CD4-positive, alpha-beta T cell treated with Interleukin-21 for 1 hour (primary cell): ENCODE data around the gene PPM1H.
"Not testable (repeated sequence)": the region's sequence is repeated elsewhere in the genome, so short reads cannot be mapped to it uniquely, and the experiment has no call there.

Experiments
- DNase-seq: peaks from one replicate; pipeline ENCODE4 v3.0.0-alpha.2; 2020

The PPM1H gene

DNA sequence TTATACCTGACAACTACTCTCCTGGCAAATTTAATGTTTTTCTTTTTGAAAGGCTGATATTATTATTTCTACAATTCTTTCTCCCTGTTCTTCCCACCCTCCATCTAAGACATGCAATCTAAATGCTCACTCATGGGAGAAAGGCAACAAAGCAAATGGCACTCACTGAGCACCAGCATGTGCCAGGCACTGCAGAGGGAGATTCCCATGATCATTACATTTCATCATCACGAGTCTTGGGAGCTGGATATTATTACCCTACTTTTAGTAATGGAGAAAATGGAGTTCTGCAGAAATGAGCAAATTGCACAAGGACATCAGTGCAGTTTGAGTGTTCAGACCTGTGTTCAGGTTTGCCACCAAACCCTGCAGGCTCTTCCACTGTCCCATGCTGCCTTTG is 27.9 kb downstream of the PPM1H start:
- no peak for DNase-seq

DNA sequence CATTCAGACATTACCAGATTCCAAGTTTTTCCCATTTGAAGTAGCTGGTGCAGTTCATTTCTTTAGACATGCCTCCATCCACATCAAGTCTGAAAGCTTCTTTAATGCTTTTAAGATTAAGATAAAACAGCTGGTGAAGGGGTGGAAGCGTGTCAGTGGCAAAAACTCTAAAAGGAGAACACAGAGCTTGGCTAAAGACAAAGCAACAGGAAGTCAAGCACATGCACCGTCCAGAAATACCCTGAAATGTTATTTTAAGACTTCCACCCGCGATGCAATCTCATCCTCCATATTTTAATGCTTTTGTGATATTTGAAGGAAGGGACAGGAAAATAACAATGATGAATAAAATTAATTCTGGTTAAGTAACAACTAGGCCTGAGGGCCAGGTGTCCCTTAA is 31.8 kb downstream of the PPM1H start:
- DNase-seq: no peak

DNA sequence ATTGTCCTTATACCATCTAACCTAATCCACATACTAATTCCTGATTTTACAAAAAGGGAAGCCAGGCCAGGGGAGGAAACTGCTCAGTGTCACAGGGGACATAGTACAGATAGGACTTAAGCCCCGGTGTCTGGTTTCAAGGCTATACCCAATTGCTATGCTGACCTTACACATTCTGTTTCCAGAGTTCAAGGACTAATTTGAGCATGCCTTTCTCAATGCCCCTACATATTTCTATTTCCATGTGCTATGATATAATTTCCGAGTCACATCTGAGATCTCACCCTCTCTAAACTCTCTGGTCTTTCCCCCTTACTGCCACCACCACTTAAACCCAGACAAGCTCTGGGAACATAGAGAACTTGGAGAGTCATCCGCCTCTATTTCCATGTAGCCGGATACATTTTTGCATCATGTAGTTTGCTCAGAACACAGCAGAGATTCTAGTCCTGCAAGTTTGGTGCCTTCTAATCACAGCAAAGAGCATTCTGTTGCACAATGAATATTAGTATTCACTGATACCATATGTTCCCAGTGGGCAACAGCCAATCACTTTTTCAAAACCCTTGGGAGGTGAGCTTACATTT is 34.2 kb downstream of the PPM1H start:
- no peak for DNase-seq

DNA sequence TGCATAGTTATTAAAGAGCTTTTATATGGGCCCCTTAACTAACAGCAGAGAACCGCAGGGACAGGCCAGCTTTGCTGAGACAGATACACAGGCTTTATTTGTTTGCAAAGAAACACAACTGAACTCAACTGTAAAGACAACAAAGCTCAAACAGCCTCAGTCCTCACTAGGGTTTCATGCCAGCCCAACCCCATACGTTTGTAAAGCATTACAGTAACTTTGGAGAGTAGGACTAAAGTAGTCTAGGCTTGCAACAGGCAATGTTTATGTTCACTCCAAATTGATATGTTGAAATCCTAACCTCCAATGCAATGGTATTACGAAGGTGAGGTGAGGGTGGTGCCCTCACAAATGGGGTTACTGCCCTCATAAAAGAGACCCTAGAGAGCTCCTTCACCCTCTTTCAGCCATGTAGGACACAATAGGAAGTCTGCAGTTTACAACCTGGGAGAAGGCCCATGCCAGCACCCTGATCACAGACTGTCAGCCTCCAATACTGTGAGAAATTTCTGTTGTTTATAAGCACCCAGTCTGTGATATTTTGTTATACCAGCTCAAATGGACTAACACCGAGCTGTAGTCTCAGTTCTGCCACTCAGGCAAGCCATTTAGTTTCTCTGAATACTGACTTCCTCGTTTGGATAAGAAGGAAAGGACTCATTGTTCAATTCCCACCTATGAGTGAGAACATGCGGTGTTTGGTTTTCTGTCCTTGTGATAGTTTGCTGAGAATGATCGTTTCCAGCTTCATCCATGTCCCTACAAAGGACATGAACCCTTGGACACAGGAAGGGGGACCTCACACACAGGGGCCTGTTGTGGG is 35.2 kb downstream of the PPM1H start:
- DNase-seq: no peak

DNA sequence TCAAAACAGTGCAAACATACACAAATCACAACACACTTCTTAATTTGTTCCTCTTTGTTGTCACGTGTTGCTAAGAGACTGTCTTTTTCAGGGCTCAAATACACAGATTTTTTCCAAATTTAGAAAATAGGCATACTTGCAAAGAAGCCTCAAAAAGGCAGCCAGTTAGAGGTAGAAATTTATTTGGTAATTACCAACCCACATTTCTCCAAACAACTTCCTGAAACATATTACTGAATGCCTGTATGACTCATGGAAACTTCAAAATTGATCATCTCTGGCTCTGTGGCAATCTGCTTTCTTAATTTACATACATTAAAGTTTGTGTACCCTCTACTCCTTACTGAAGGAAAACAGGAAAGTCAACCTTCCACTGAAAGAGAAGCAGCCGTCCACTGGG is 36.4 kb downstream of the PPM1H start:
- no peak for DNase-seq

DNA sequence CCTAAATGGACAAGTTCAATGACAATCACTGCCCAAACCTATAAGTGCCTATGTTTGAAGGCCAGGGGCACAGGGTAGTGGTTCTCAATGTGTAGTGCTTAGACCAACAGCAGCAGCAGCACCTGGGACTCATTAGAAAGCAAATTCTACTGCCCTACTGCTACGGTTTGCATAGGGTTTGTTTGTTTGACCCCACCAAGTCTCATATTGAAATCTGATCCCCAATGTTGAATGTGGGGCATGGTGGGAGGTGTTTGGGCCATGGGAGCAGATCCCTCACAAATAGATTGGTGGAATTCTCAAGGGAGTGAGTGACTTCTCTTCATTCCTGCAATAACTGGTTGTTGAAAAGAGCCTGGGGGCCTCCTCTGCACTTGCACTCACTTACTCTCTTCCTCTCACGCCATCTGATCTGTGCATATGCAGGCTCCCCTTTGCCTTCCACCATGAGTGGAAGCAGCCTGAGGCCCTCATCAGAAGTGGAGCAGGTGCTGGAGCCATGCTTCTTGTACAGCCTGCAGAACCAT is 39.5 kb downstream of the PPM1H start:
- DNase-seq: no peak

DNA sequence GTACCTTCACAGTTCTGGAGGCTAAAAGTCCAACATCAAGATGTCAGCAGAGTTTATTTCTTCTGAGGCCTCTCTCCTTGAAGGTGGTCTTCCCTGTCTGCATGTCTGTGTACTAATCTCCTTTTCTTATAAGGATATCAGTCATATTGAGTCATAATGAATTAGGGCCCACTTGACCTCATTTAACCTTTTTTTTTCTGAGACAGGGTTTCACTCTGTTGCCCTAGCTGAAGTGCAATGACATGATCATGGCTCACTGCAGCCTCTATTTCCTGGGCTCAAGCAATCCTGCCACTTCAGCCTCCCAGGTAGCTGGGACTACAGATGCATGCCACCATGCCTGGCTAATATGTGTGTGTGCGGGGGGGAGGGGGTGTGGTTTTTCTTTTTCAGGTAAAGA is 41.7 kb downstream of the PPM1H start:
- DNase-seq: no peak

DNA sequence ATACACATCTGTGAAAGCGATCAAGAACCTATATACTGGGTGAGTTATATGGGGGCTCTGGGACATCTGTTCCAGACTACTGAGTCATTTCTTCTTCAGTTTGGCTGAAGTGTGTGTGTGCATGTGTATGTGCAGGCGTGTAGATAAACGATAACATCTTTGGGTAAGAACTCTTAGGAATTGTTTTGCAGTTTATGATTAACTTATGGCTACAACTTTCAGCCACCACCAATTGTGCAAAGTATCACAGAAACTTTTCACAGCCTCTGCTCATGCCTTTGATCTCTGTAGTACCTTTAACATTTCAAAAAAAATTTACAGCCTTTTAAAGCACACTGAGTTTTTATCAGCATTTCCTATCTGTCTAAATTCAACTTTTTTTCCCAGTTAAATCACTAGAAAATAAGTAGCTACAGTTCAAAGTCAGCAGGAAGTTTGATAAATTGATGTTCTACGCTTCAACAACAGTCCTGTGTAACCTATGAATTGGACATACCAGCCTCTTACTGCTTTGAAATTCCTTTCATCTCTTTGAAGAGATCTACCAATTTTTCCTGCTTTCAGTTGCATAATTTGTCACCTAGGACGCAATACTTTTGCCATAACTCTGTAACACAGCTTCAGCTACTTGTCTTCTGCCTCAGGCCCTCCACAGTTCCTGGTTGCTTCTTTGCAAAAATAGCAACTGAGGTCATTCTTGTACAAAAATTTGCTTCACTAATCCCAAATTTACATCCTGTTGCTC is 43.0 kb downstream of the PPM1H start:
- DNase-seq: no peak

DNA sequence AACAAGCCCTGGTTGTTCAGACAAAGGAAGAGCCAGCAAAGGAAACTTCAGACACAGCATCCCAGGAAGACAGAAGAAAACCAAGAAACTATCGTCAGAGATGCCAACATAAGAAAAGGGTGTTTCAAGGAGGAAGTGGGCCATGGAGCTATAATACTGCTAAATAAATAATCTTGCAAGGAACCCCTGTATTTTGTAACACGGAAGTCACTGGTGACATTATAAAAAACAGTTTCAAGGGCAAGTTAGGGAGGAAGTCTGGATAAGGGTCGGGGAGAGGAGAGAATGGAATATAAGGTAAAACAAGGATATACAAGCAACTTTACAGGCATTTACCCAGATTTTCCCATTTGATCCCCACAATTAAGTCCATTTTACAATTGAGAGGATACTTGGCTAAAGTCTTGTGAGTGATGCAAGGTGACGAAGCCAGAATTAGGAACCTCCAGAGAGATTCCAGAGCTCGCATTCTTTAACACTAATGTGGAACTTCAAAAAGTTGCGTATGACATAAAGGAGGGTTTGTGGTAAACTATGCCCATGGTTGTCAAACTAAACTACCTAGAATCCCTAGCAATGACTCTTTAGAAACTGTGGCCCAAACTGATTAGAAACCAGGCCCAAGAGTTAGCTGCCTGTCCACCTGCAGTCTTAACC is 46.4 kb downstream of the PPM1H start:
- no peak for DNase-seq

DNA sequence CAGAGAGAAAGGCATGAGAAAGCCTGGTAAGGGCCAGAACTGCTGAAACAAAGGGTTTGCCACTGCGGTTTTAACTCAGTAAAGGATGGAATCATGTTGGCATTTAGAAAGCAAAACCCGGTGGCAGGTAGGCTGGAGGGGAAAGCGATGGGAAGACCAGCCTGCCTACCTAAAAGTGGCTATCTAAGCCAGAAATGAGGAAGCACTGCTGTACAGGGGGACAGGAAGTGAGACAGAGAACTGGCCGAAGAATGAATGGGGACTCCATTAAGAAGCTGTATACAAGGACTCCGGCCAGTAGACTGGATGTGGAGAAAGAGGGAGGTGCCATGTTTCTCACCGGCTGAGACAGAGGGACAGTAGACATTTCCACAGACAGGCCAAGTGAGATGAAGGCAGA is 48.2 kb downstream of the PPM1H start:
- DNase-seq: no peak

DNA sequence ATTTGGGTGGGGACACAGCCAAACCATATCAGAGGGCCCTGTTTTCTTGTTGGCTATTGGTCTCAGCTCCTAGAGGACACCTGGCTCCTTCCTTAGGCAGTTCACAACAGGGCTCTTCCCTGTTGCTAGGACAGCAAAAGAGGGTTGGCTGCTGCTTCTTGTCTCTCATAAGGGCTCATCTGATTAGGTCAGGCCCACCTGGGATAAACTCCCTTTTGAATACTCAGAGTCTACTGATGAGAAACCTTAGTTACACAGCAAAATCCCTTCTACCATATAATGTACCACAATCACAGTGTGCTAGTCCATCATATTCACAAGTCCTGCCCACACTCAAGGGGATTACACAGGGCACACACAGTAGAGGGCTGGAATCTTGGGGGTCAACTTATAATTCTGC is 49.7 kb downstream of the PPM1H start:
- no peak for DNase-seq

DNA sequence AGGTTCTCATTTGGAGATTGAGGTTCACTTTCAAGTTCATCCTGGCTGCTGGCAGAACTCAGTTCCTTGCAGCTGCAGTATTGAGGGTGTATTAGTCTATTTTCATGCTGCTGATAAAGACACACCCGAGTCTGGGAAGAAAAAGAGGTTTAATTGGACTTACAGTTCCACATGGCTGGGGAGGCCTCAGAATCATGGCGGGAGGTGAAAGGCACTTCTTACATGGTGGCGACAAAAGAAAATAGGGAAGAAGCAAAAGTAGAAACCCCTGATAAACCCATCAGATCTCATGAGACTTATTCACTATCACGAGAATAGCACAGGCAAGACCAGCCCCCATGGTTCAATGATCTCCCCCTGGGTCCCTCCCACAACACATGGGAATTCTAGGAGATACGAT is 50.1 kb downstream of the PPM1H start:
- not testable (repeated sequence) for DNase-seq

DNA sequence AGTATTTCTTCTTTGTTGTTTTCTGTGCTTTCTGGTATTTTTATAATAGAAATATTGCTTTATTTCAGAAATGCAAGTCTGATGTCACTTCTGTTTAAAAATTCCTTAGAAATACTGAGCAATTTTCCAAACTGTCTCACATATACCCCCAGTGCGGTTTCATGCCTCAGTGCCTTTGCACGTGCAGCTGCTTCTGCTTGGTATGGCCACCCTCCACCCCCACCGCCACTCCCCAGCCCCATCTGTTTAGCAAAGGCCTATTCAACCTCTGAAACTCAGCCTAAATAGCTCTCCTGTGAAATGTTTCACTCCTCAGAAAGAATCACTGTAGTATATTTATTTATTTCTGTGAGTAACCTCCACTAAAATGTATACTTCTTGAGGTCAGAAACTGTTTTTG is 52.3 kb downstream of the PPM1H start:
- no peak for DNase-seq

DNA sequence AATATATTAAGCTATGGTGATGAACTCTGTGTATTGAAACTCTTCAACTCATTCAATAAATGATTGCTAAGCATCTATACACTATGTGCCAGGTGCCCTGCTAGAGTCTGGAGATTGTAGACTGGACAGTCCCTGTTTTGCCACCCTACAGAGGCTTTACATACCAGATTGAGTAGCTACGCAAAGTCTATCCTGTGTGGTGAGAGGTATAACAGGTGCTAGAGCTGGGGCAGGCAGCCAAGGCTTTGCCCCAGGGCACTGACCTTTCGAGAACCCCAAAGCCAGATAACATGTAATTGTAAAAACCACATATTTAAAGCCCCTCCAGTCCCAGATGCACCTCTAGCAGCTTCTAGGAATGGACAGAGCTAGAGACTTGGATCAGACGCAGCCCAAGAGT is 52.8 kb downstream of the PPM1H start:
- no peak for DNase-seq

DNA sequence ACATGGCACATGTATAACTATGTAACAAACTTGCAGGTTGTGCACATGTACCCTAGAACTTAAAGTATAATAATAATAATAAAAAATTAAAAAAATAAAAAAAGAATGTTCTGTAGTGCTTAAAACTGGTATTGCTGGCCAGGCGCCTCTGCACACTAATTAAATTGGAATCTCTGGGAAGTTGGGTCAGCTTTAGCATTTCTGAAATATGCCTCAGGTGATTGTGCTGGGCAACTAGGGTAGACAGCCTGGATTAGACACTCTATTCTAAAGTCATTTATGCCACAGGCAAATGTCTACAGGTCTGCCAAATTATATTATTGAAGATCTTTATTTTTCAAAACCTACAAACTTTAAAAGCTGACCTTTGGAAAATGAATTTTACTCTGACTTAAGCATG is 55.3 kb downstream of the PPM1H start:
- DNase-seq: no peak

DNA sequence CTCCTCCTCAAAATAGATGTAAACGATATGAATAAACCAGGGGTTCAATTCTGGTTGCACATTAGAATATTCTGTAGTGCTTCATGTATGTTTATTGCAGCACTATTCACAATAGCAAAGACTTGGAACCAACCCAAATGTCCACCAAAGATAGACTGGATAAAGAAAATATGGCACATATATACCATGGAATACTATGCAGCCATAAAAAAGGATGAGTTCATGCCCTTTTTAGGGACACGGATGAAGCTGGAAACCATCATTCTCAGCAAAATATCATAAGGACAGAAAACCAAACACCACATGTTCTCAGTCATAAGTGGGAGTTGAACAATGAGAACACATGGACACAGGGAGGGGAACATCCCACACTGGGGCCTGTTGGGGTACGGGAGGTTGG is 55.7 kb downstream of the PPM1H start:
- DNase-seq: not testable (repeated sequence)

DNA sequence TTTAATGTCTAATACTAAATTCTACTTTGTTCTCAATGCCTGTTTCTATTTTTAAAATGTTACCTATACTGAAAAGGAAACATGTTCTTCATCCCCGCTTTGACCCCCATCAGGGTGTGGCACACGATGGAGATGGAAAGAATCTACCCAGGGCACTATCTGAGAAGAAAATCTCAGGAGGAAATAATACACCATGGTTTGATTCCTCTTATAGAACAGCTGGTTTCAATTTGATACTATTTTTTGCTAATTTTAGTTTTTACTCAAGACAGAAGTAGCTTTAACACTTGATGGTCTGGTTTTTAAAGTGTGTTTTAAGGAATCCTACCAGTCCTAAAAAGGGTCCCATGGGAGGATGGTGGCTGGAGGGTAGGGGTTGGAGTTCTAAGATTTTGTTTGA is 56.7 kb downstream of the PPM1H start:
- DNase-seq: no peak

DNA sequence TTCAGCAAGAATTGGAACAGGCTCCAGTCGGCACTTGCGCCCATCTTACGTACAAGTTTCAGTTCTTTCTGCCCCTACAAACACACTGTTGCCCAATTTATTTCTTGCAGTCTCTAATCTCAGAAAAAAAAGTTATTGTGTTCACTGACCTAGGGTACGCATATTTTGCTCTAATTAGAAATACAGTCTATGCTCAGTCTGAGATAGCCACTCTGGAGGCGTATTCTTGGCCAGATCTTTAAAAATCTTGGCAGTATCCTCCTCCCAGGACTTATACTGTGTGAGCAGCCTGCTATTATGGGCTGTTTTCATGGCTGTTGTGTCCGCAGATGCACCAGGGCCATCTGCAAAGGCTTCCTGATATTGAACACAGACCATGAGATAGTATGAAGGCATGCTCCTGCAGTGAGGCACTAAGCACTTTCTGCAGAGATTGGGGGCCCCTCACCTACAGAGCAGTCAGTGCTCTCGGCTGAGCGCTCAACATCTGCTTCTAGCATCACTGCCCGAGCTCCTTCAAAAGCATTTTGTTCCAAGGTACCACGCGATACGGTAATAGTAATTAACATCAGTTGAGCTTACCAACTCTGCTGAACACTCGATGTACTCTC is 57.9 kb downstream of the PPM1H start:
- DNase-seq: no peak

DNA sequence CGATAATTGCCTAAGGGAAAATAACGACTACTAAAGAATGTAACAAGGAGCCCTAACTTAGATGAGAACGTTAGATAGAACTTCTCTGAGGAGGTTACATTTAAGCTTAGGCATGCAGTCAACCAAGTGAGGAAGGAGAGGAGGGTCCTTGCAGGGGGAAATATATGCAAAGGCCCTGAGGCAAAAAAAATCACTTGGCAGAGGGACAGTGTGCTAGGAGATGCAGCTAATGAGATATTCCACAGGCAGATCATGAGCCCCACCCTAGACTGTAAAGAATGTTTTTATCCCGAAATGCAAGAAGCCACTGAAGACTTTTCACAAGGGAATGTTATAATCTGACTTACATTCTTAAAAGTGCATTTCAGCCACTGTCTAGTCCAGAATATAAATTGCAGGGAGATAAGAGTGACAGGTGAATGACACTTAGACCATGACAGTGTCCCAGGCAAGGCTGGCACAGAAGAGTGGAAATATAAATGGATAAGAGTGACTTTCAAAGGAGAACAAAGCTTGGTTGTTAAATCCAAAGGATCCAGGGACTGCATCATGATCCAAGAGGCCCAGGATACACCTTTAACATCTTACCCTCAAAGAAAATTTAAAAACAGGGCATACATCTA is 61.0 kb downstream of the PPM1H start:
- no peak for DNase-seq

DNA sequence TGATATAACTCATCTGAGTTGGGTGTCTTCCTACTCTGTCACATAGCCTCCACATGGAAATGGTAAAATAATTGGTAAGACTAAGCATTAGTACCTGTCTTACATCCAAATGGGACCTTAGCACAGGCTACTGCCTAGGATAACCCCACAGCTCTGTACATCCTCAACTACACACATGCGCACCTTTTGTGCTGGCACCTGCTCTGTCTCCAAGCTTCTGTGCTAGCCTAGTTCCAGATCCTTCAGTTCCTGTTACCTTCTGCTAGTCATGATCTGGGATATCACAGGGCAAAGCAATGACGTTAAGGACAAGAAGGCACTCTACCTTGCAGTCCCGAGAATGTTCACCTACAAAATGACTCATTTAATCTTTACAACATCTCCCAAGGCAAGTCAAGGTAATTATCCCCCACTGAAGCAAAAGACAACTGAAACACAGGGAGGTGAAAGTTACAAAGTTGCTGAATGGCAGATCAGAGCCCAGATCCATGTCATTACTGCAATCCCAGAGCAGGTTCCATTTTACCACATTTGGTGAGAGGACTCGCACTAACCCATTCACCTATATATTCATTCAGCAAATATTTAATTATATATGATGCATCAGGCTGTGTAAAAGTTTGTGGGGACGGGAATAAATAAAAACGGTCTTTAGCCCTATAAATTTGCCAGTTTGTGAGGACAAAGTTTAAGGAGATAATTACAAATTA is 61.7 kb downstream of the PPM1H start:
- no peak for DNase-seq

DNA sequence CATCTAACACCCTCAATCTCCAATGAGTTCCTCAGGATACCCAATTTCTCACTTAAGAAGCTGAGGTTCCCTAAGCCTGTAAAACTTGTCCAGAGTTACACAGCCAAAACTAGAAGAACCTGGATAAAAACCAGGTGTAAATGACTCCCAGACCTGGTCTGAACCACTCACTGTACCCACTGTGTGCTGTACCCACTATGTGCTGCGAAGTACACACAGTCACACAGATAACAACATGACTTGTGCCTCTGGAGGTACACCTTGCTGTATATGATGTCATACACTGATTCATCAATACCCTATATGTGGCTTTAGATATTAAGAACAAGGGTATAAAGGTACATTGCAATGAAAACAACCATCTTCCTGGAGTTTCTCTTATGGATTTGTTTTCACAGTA is 66.1 kb downstream of the PPM1H start:
- DNase-seq: no peak
